A549 (cell line): ENCODE data around the gene IFITM5. TPM values are rescaled to one million over a fixed set of nuclear protein-coding genes. Genes with fewer than 3 reads are reported as not detected.

ENCODE experiments used
- ATAC-seq, 2 experiments: fragments of 200-7000 bp in 1 of 2; fragments of >200 bp in 1 of 2; cut with Nextera tagmentation in 1 of 2; cut with Tn5 transposase in 1 of 2; 3 replicates each; pipeline versions ENCODE4 v1.8.0 to v1.9.1; 2018 to 2020; ENCODE audit warnings: mild to moderate bottlenecking in 1 of 2, moderate library complexity in 1 of 2
- CTCF ChIA-PET: fragments of 300-600 bp; sonication (Branson Sonifier 250); formaldehyde crosslinking; extraction: SDS; loops from one replicate; lab custom pipeline; 2021; ENCODE audit warnings: antibody characterized with exemption, inconsistent platforms; lab: Yijun Ruan, JAX
- POLR2A ChIA-PET: fragments of 350-600 bp; formaldehyde crosslinking; extraction: SDS; loops from one replicate; lab custom pipeline; 2021; ENCODE audit warnings: antibody characterized with exemption, inconsistent platforms; lab: Yijun Ruan, JAX
- DNase-seq, 2 experiments: peaks; one replicate each; pipeline versions ENCODE4 v3.0.0 to v3.0.0-alpha.2; 2011 to 2016; ENCODE audit warnings: low read depth in 1 of 2, low spot score in 1 of 2
- FAIRE-seq: peaks from 2 replicates; lab custom pipeline; 2011; peaks lifted over from hg19 to GRCh38; lab: Jason Lieb, UNC
- H3K27ac ChIP-seq, 2 experiments: fragments of >200 bp; sonication (Bioruptor Twin); formaldehyde crosslinking; 3 replicates each; pipeline ENCODE4 v1.5.1; 2016 to 2017
- H3K4me1 ChIP-seq: fragments of >200 bp; sonication (Bioruptor Twin); formaldehyde crosslinking; 3 replicates; pipeline ENCODE4 v1.6.1; 2016
- H3K4me2 ChIP-seq: fragments of >200 bp; sonication (Bioruptor Twin); formaldehyde crosslinking; 3 replicates; pipeline ENCODE4 v1.6.1; 2016
- H3K4me3 ChIP-seq: fragments of >200 bp; sonication (Bioruptor Twin); formaldehyde crosslinking; 3 replicates; pipeline ENCODE4 v1.5.1; 2016
- H3K9me3 ChIP-seq: fragments of >200 bp; sonication (Bioruptor Twin); formaldehyde crosslinking; 3 replicates; pipeline ENCODE4 v1.6.1; 2016
- BCL3 ChIP-seq: fragments of >200 bp; sonication (Bioruptor Twin); formaldehyde crosslinking; IDR thresholded peaks from 3 replicates; pipeline ENCODE4 v1.6.1; 2016
- BHLHE40 ChIP-seq: IDR thresholded peaks from 2 replicates; pipeline ENCODE4 v1.6.1; 2012; ENCODE audit warnings: low read depth, low read length, inconsistent platforms
- CBX8 ChIP-seq: fragments of 200-600 bp; sonication (generic); IDR thresholded peaks from 2 replicates; pipeline ENCODE4 v1.6.1; 2016
- FOSL2 ChIP-seq, 2 experiments: fragments of 450-650 bp in 1 of 2; fragments of >200 bp in 1 of 2; sonication (Bioruptor Twin) in 1 of 2; formaldehyde crosslinking; IDR thresholded peaks; 2 replicates each; pipeline versions ENCODE4 v1.5.0 to v1.6.1; 2016 to 2020; ENCODE audit warnings: mild to moderate bottlenecking in 1 of 2, moderate library complexity in 1 of 2
- FOXS1 ChIP-seq: fragments of 250-450 bp; sonication (Bioruptor Pico); IDR thresholded peaks from 2 replicates; pipeline ENCODE4 v1.5.0; 2020; ENCODE audit warnings: mild to moderate bottlenecking, moderate library complexity
- GATA3 ChIP-seq: IDR thresholded peaks from 2 replicates; pipeline ENCODE4 v1.6.1; 2012; ENCODE audit warnings: borderline replicate concordance
- HEYL ChIP-seq: fragments of 250-450 bp; sonication (Bioruptor Pico); IDR thresholded peaks from 2 replicates; pipeline ENCODE4 v1.8.0; 2021; ENCODE audit warnings: mild to moderate bottlenecking, moderate library complexity
- HOXA7 ChIP-seq: fragments of 250-450 bp; sonication (Bioruptor Pico); IDR thresholded peaks from 2 replicates; pipeline ENCODE4 v1.5.0; 2020; ENCODE audit warnings: mild to moderate bottlenecking, moderate library complexity
- KDM1A ChIP-seq: fragments of 200-600 bp; sonication (generic); IDR thresholded peaks from 2 replicates; pipeline ENCODE4 v1.6.1; 2016; ENCODE audit warnings: low read depth, mild to moderate bottlenecking
- MYC ChIP-seq: IDR thresholded peaks from 2 replicates; pipeline ENCODE4 v1.6.1; 2012; ENCODE audit warnings: mild to moderate bottlenecking, inconsistent platforms, low read length, improper control_type of control experiment, borderline replicate concordance
- NR3C1 ChIP-seq: fragments of >200 bp; sonication (Bioruptor Twin); formaldehyde crosslinking; IDR thresholded peaks from 3 replicates; pipeline ENCODE4 v1.6.1; 2017
- POLR2A ChIP-seq: IDR thresholded peaks from 2 replicates; pipeline ENCODE4 v1.6.1; 2012; ENCODE audit warnings: mild to moderate bottlenecking, low read length
- RAD21 ChIP-seq, 2 experiments: fragments of >200 bp in 1 of 2; sonication (Bioruptor Twin) in 1 of 2; formaldehyde crosslinking in 1 of 2; IDR thresholded peaks in 1 of 2; conservative IDR thresholded peaks in 1 of 2; 2 replicates in 1 of 2; 3 replicates in 1 of 2; pipeline ENCODE4 v1.6.1; 2012 to 2018; ENCODE audit warnings: inconsistent platforms in 1 of 2
- RARB ChIP-seq: fragments of 250-450 bp; sonication (Bioruptor Pico); IDR thresholded peaks from 2 replicates; pipeline ENCODE4 v1.8.0; 2021; ENCODE audit warnings: mild to moderate bottlenecking, moderate library complexity
- REST ChIP-seq: fragments of 200-600 bp; sonication (generic); IDR thresholded peaks from 2 replicates; pipeline ENCODE4 v1.6.1; 2016; ENCODE audit warnings: antibody characterized with exemption, mild to moderate bottlenecking, moderate library complexity
- SREBF2 ChIP-seq: fragments of 450-650 bp; IDR thresholded peaks from 2 replicates; pipeline ENCODE4 v1.6.1; 2014; ENCODE audit warnings: mild to moderate bottlenecking, moderate library complexity
- TP53 ChIP-seq: fragments of 250-450 bp; sonication (Bioruptor Pico); IDR thresholded peaks from 2 replicates; pipeline ENCODE4 v1.5.0; 2021; ENCODE audit warnings: mild to moderate bottlenecking, moderate library complexity
- ZFP36 ChIP-seq: fragments of 450-650 bp; IDR thresholded peaks from 2 replicates; pipeline ENCODE4 v1.6.1; 2014; ENCODE audit warnings: borderline replicate concordance; ENCODE audit not compliant: partially characterized antibody
- ZNF302 ChIP-seq: fragments of 250-450 bp; sonication (Bioruptor Pico); IDR thresholded peaks from 2 replicates; pipeline ENCODE4 v1.9.0; 2021; ENCODE audit warnings: inconsistent platforms, mild to moderate bottlenecking, moderate library complexity
- ZSCAN20 ChIP-seq: fragments of 250-450 bp; sonication (Bioruptor Pico); IDR thresholded peaks from 2 replicates; pipeline ENCODE4 v1.8.0; 2022; ENCODE audit warnings: mild to moderate bottlenecking, moderate library complexity
- WGBS: methylation state at CpG from one replicate; pipeline ENCODE4 v1.1.6; 2017; ENCODE audit errors: missing lambda C conversion rate; 5-methylcytosine and 5-hydroxymethylcytosine counted together
- polyA plus RNA-seq, 4 experiments: library from polyadenylated mRNA; depleted of rRNA in 3 of 4; stranded (reverse); fragments of >200 nt; fragmentation: RNase III in 1 of 4; extraction: RNeasy Plus Mini Kit Qiagen cat#74134 plus additional on column Dnase treatment in 1 of 4; gene quantifications; 2 replicates in 3 of 4; 3 replicates in 1 of 4; pipeline ENCODE4 v1.2.3, GENCODE V29; 2011 to 2017
- TF ChIP-seq, protein P1 (sequence below): fragments of >200 bp; sonication (Bioruptor Twin); formaldehyde crosslinking; IDR thresholded peaks from 3 replicates; pipeline ENCODE4 v1.5.1; 2016
- TF ChIP-seq, protein P2 (sequence below): fragments of 450-650 bp; IDR thresholded peaks from 2 replicates; pipeline ENCODE4 v1.6.1; 2014; ENCODE audit warnings: antibody characterized with exemption
- TF ChIP-seq, protein P3 (sequence below): fragments of 150-350 bp; IDR thresholded peaks from 2 replicates; pipeline ENCODE4 v1.6.1; 2014; ENCODE audit warnings: low read depth, mild to moderate bottlenecking, low read length

Gene IFITM5
- polyA plus RNA-seq, 2 of the 4 experiments (the other 2 are of a cell fraction): not detected

DNA sequence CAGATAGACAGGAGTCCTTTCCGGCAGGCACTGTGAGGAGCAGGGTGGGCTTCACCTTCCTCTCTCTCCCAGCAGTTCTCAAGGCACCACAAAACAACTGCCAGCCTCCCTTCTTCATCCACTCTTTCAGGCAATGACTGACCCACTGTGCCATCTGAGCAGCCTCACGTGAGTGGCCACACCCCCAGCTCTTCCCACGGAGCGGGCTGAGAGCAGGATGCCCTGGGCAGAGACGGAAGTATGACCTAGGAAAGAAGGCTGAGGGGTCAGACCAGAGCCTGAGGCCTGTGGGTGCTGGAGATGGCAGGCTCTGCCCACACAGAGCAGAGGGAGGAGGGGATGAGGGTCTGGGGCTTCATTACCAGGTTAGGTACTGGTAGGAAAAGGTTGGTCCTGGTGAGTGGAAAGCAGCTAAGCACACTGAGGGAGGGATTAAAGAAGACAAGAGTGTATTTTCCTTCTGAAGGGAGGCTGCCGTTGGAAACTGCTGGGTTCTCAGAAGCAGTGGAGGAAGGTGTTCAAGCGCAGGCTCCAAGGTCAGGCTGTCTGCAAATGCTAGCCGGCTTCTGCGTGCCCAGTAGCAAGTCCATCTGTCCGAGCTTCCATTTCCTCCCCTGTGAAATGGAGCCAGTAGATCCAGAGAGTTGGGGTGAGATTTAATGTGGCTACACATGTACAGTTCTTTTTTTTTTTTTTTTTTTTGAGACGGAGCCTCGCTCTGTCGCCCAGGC lies 16.5 kb downstream of the IFITM5 start (continued):
- TF ChIP-seq, protein P1, sequence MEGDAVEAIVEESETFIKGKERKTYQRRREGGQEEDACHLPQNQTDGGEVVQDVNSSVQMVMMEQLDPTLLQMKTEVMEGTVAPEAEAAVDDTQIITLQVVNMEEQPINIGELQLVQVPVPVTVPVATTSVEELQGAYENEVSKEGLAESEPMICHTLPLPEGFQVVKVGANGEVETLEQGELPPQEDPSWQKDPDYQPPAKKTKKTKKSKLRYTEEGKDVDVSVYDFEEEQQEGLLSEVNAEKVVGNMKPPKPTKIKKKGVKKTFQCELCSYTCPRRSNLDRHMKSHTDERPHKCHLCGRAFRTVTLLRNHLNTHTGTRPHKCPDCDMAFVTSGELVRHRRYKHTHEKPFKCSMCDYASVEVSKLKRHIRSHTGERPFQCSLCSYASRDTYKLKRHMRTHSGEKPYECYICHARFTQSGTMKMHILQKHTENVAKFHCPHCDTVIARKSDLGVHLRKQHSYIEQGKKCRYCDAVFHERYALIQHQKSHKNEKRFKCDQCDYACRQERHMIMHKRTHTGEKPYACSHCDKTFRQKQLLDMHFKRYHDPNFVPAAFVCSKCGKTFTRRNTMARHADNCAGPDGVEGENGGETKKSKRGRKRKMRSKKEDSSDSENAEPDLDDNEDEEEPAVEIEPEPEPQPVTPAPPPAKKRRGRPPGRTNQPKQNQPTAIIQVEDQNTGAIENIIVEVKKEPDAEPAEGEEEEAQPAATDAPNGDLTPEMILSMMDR: no peak
- no peak for TF ChIP-seq KDM1A
- TF ChIP-seq, protein P2, sequence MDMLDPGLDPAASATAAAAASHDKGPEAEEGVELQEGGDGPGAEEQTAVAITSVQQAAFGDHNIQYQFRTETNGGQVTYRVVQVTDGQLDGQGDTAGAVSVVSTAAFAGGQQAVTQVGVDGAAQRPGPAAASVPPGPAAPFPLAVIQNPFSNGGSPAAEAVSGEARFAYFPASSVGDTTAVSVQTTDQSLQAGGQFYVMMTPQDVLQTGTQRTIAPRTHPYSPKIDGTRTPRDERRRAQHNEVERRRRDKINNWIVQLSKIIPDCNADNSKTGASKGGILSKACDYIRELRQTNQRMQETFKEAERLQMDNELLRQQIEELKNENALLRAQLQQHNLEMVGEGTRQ: no peak
- TF ChIP-seq, all 56 proteins: peak for 0

DNA sequence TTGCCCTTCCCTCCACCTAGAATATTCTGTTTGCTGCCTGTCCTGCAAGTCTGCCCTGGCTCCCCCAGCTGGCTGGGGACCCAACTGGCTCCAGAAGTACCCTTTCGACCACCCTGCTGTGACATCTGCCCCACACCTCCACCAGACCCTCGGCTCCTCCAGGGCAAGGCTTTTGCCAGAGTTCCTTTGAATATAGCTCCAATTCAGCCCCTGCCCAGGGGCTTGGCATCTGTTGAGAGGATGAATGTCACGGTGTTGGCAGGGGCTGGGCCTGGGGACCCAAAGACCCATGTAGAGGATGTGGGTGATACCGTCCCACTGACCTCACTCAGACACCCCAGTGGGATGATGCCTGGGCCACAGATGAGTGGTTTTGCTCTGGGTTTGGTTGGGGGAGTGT lies 17.2 kb downstream of the IFITM5 start:
- Histone ChIP-seq H3K4me3 (no peak overlapping the region), H3K4me2 (no peak overlapping the region), H3K4me1 (peaks cover 14% of the 10 kb centered on the region; the same call in 1 of the 3 replicates), H3K27ac (no peak overlapping the region), H3K9me3 (no peaks in the 10 kb centered on the region)
- DNase-seq (no peak), ATAC-seq (no peak), FAIRE-seq (no peak)
- ChIA-PET CTCF (interaction anchor here (1.2 to 2.9 kb wide), 5 partner anchors 14 to 236 kb away, joined by 3 to 13 read pairs (median 7); no protein-coding TSS in a partner anchor), POLR2A (no interaction called here)
- 47% methylated on average over 4 of the region's 4 CpGs for WGBS
- TF ChIP-seq HOXA7: no peak
- TF ChIP-seq GATA3: no peak
- no peak for TF ChIP-seq ZNF302
- TF ChIP-seq MYC: no peak
- no peak for TF ChIP-seq POLR2A
- TF ChIP-seq RARB (CRISPR knock-in tag): no peak
- no peak for TF ChIP-seq BCL3
- TF ChIP-seq CBX8: no peak
- no peak for TF ChIP-seq ZFP36
- no peak for TF ChIP-seq TP53

DNA sequence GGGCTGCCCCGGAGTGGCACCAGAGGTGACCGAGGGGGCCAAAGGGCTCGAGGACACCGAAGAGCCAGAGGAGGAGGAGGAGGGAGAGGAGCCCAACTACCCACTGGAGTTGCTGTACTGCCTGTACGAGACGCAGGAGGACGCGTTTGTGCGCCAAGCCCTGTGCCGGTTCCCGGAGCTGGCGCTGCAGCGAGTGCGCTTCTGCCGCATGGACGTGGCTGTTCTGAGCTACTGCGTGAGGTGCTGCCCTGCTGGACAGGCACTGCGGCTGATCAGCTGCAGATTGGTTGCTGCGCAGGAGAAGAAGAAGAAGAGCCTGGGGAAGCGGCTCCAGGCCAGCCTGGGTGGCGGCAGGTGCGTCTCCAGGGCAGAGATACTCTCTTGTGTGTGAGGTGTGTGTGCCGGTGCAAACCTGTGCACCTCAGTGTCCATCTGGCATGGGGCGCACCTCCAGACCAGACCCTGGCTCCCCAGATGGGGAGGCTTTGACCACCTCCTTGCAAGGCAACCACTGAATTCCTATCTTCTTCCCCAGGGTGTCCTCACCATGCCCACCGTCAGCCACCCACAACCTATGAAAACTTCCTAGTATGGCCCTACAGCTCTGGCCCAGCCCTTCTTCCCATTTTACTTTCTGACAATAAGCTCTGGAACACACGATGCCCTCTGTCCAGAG lies 17.7 kb downstream of the IFITM5 start:
- Histone ChIP-seq H3K9me3 (no peaks in the 10 kb centered on the region; the same call in 2 of the 3 replicates), H3K4me3 (no peak overlapping the region), H3K4me2 (peak overlapping the region; percentile 85; the same call in 1 of the 3 replicates), H3K27ac (no peak overlapping the region), H3K4me1 (peaks cover 14% of the 10 kb centered on the region; the same call in 1 of the 3 replicates)
- ChIA-PET CTCF (interaction anchor here (0.8 to 2.9 kb wide), 6 partner anchors 11 to 237 kb away, joined by 3 to 13 read pairs (median 6); no protein-coding TSS in a partner anchor), POLR2A (no interaction called here)
- ATAC-seq (peak in 1 of 2 experiments; percentile 15; a peak in 4 of 6 replicates), FAIRE-seq (no peak), DNase-seq (no peak)
- 25% methylated on average over 10 of the region's 26 CpGs for WGBS
- TF ChIP-seq HEYL (no peak), FOXS1 (CRISPR knock-in tag) (no peak), NR3C1 (no peak), ZSCAN20 (CRISPR knock-in tag) (no peak), BCL3 (no peak), BHLHE40 (no peak), RAD21 (conservative IDR thresholded peaks at IDR 0.05 in 1 of 2, IDR thresholded peaks at IDR 0.05 in 1 of 2) (no peak), FOSL2 (IDR thresholded peaks at IDR 0.05) (no peak), FOSL2 (CRISPR knock-in tag; IDR thresholded peaks at IDR 0.05) (no peak), REST (no peak), SREBF2 (no peak)
- TF ChIP-seq, protein P3, sequence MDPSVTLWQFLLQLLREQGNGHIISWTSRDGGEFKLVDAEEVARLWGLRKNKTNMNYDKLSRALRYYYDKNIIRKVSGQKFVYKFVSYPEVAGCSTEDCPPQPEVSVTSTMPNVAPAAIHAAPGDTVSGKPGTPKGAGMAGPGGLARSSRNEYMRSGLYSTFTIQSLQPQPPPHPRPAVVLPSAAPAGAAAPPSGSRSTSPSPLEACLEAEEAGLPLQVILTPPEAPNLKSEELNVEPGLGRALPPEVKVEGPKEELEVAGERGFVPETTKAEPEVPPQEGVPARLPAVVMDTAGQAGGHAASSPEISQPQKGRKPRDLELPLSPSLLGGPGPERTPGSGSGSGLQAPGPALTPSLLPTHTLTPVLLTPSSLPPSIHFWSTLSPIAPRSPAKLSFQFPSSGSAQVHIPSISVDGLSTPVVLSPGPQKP: no peak
